CD4-positive, alpha-beta T cell (primary cell): ENCODE data around the gene SYN1. TPM values are rescaled to one million over a fixed set of nuclear protein-coding genes. Genes with fewer than 3 reads are reported as not detected.

Experiments
- ATAC-seq: fragments of 200-7000 bp; cut with Tn5 transposase; one replicate; pipeline ENCODE4 v1.10.0; 2022; ENCODE audit warnings: mild to moderate bottlenecking; ENCODE audit not compliant: poor library complexity
- CTCF ChIA-PET: fragments of 350-600 bp; sonication (Branson Sonifier 250); formaldehyde crosslinking; loops from one replicate; lab custom pipeline; 2021; ENCODE audit warnings: antibody characterized with exemption, inconsistent platforms; lab: Charles Lee
- POLR2A ChIA-PET: fragments of 350-600 bp; sonication (Branson Sonifier 250); formaldehyde crosslinking; loops from one replicate; lab custom pipeline; 2021; ENCODE audit warnings: antibody characterized with exemption, inconsistent platforms; lab: Charles Lee
- DNase-seq, 14 experiments: peaks; one replicate each; pipeline ENCODE4 v3.0.0-alpha.2; 2013 to 2020; ENCODE audit warnings: mixed read lengths in 2 of 14
- H3K27ac ChIP-seq, 2 donors: one replicate each; pipeline versions ENCODE4 v1.5.1 to v1.7.0; 2013; ENCODE audit warnings: low read length in 2 of 2, low read depth in 1 of 2, mild to moderate bottlenecking in 1 of 2
- H3K27me3 ChIP-seq, 2 experiments: 1 replicate in 1 of 2; 2 replicates in 1 of 2; pipeline versions ENCODE4 v1.6.1 to v1.7.0; 2013; ENCODE audit warnings: low read length in 2 of 2, control low read depth in 1 of 2, mild to moderate bottlenecking in 1 of 2, moderate library complexity in 1 of 2; ENCODE audit not compliant: insufficient read depth in 2 of 2, control insufficient read depth in 1 of 2
- H3K36me3 ChIP-seq: one replicate; pipeline ENCODE4 v1.6.1; 2013; ENCODE audit warnings: low read length, control low read depth; ENCODE audit not compliant: insufficient read depth
- H3K4me1 ChIP-seq: one replicate; pipeline ENCODE4 v1.6.1; 2013; ENCODE audit warnings: low read length, control low read depth; ENCODE audit not compliant: insufficient read depth
- H3K4me3 ChIP-seq: one replicate; pipeline ENCODE4 v1.5.1; 2013; ENCODE audit warnings: mild to moderate bottlenecking, low read length, moderate library complexity
- H3K9me3 ChIP-seq, 2 experiments: 1 replicate in 1 of 2; 2 replicates in 1 of 2; pipeline versions ENCODE4 v1.6.1 to v1.7.0; 2013; ENCODE audit warnings: low read length in 2 of 2, mild to moderate bottlenecking in 2 of 2, control low read depth in 1 of 2, moderate library complexity in 1 of 2; ENCODE audit not compliant: control insufficient read depth in 1 of 2, insufficient read depth in 1 of 2
- H3K27ac Mint-ChIP-seq: one replicate; pipeline ENCODE4 v1.8.0; 2020; ENCODE audit warnings: mixed read lengths
- H3K27me3 Mint-ChIP-seq: one replicate; pipeline ENCODE4 v1.8.0; 2021; ENCODE audit warnings: mixed read lengths
- H3K36me3 Mint-ChIP-seq: one replicate; pipeline ENCODE4 v1.8.0; 2021; ENCODE audit warnings: low read depth, mixed read lengths
- H3K4me1 Mint-ChIP-seq: one replicate; pipeline ENCODE4 v1.8.0; 2021; ENCODE audit warnings: low read depth, mixed read lengths
- H3K4me3 Mint-ChIP-seq: one replicate; pipeline ENCODE4 v1.8.0; 2020; ENCODE audit warnings: mild to moderate bottlenecking, mixed read lengths
- H3K9me3 Mint-ChIP-seq: one replicate; pipeline ENCODE4 v1.8.0; 2020; ENCODE audit warnings: mixed read lengths
- CTCF ChIP-seq: fragments of 200-600 bp; IDR thresholded peaks from one replicate; pipeline ENCODE4 v1.8.0; 2022; ENCODE audit warnings: antibody characterized with exemption, mild to moderate bottlenecking
- intact Hi-C, 2 experiments: fragments of 100-400 bp; cut with DNase I in 1 of 2; cut with micrococcal nuclease in 1 of 2; formaldehyde crosslinking; loops; one replicate each; pipeline versions ENCODE4 v1.15.1 to v1.9.0; 2023 to 2025; cut with DNase I, micrococcal nuclease
- total RNA-seq, 174 experiments: library from RNA in 2 of 174; stranded (reverse) in 2 of 174; gene quantifications; one replicate each; pipeline ENCODE4 v1.2.3 and lab custom pipeline; 2021 to 2026

The SYN1 gene
- total RNA-seq, 2 experiments from 2014 or later = 0.27 to 0.87 TPM

- DNase-seq = peak in 3 of 14 experiments; percentile 24 to 48 (median 37)
- peaks cover 25% of the 10 kb centered on the region for H3K4me1 ChIP-seq
- H3K27me3 Mint-ChIP-seq = no peaks in the 10 kb centered on the region
- no peak overlapping the region for H3K4me3 ChIP-seq
- no peak overlapping the region for H3K27ac ChIP-seq
- ChIA-PET CTCF (interaction anchor here (1.0 to 1.2 kb wide), 3 partner anchors 14 to 31 kb away, joined by 3 read pairs; no protein-coding TSS in a partner anchor), POLR2A (interaction anchor here (1.0 to 1.9 kb wide), 3 partner anchors 21 to 454 kb away, joined by 3 to 6 read pairs (median 4); no protein-coding TSS in a partner anchor)
- peaks cover 74% of the 10 kb centered on the region for H3K36me3 Mint-ChIP-seq
- no peaks in the 10 kb centered on the region for H3K9me3 Mint-ChIP-seq
- no peaks in the 10 kb centered on the region for H3K27me3 ChIP-seq
- H3K9me3 ChIP-seq = no peaks in the 10 kb centered on the region
- peak; percentile 61 for ATAC-seq
- H3K27ac Mint-ChIP-seq = peak overlapping the region; percentile 49
- H3K36me3 ChIP-seq = peaks cover 32% of the 10 kb centered on the region
- no peak overlapping the region for H3K4me3 Mint-ChIP-seq
- intact Hi-C loops = loop anchor here in 1 of 2 experiments (2.0 to 10.0 kb wide), 4 partner anchors 82 to 452 kb away; partner anchors contain the start of gene UBA1
- peaks cover 44% of the 10 kb centered on the region for H3K4me1 Mint-ChIP-seq
- TF ChIP-seq CTCF = no peak
Observed at GRCh38 chrX:47644557-47645091, 25.0 kb upstream of the SYN1 start.

- H3K9me3 Mint-ChIP-seq = no peaks in the 10 kb centered on the region
- TF ChIP-seq CTCF = no peak
- no peak overlapping the region for H3K27ac Mint-ChIP-seq
- Histone ChIP-seq H3K36me3 (peaks cover 38% of the 10 kb centered on the region), H3K9me3 (no peaks in the 10 kb centered on the region), H3K4me3 (no peak overlapping the region), H3K27me3 (no peaks in the 10 kb centered on the region), H3K27ac (no peak overlapping the region), H3K4me1 (peaks cover 18% of the 10 kb centered on the region)
- H3K4me1 Mint-ChIP-seq = peaks cover 37% of the 10 kb centered on the region
- ChIA-PET CTCF (interaction anchor here (1.0 to 1.2 kb wide), 2 partner anchors 15 to 30 kb away, joined by 3 read pairs; no protein-coding TSS in a partner anchor), POLR2A (interaction anchor here (1.0 to 1.9 kb wide), 3 partner anchors 20 to 453 kb away, joined by 3 to 6 read pairs (median 4); no protein-coding TSS in a partner anchor)
- DNase-seq = peak in 2 of 14 experiments; percentile 42 to 43
- H3K4me3 Mint-ChIP-seq = no peak overlapping the region
- H3K27me3 Mint-ChIP-seq = no peaks in the 10 kb centered on the region
- ATAC-seq = no peak
- intact Hi-C loops = loop anchor here in 1 of 2 experiments (2.0 to 10.0 kb wide), 2 partner anchors 81 to 259 kb away; no protein-coding TSS in a partner anchor
- H3K36me3 Mint-ChIP-seq = peaks cover 74% of the 10 kb centered on the region
Observed at GRCh38 chrX:47643926-47644325, 24.3 kb upstream of the SYN1 start.

GRCh38 chrX:47638816-47639215 is 19.2 kb upstream of the SYN1 start:
- POLR2A ChIA-PET = no interaction called here
- intact Hi-C loops = no loop called here
- H3K4me3 ChIP-seq = no peak overlapping the region
- H3K4me3 Mint-ChIP-seq = peak overlapping the region; percentile 76
- H3K4me1 ChIP-seq = peaks cover 25% of the 10 kb centered on the region
- DNase-seq = no peak
- H3K27ac Mint-ChIP-seq = peak overlapping the region; percentile 86
- no peaks in the 10 kb centered on the region for H3K9me3 ChIP-seq
- H3K27ac ChIP-seq = no peak overlapping the region
- CTCF ChIA-PET = no interaction called here
- H3K36me3 ChIP-seq = peaks cover 63% of the 10 kb centered on the region
- no peak for ATAC-seq
- no peaks in the 10 kb centered on the region for H3K27me3 ChIP-seq
- no peaks in the 10 kb centered on the region for H3K9me3 Mint-ChIP-seq
- H3K27me3 Mint-ChIP-seq = no peaks in the 10 kb centered on the region
- peaks cover 20% of the 10 kb centered on the region for H3K4me1 Mint-ChIP-seq
- H3K36me3 Mint-ChIP-seq = peaks cover 69% of the 10 kb centered on the region
- TF ChIP-seq CTCF = no peak
